ENCODE data around the gene PAQR9. TPM values are rescaled to one million over a fixed set of nuclear protein-coding genes. Genes with fewer than 3 reads are reported as not detected.

The PAQR9 gene
- total RNA-seq, 1 experiment from 2014 or later: not detected

GRCh38 chr3:142973217-142974009, 9.9 kb upstream of the PAQR9 start:
- H3K4me3 ChIP-seq: no peak overlapping the region
- 0 out of 2 replicates have a peak, but pooled peaks cover 3% of the 10 kb centered on the region for H3K9me2 ChIP-seq (ENCODE audit: insufficient read depth)
- ChIA-PET CTCF (no interaction called here), POLR2A (ENCODE audit: unreplicated experiment) (no interaction called here)
- H3K27me3 ChIP-seq (ENCODE audit: insufficient read depth, low read depth): no peaks in the 10 kb centered on the region
- H3F3A ChIP-seq (ENCODE audit: insufficient read depth, low read depth): peaks cover 13% of the 10 kb centered on the region
- H3K79me2 ChIP-seq (ENCODE audit: low read depth): no peaks in the 10 kb centered on the region
- TF ChIP-seq CTCF (conservative IDR thresholded peaks at IDR 0.05) (no peak), EZH2 (IDR thresholded peaks at IDR 0.05; ENCODE audit: low read depth) (no peak)
- H4K20me1 ChIP-seq (ENCODE audit: insufficient read depth): no peaks in the 10 kb centered on the region
- H3K9me3 ChIP-seq (ENCODE audit: insufficient read depth, low read depth): no peaks in the 10 kb centered on the region
- intact Hi-C loops (cut with micrococcal nuclease; ENCODE audit: unreplicated experiment): no loop called here
- no peak overlapping the region for H3K27ac ChIP-seq
- H3K36me3 ChIP-seq (ENCODE audit: low read depth): no peaks in the 10 kb centered on the region
- H3K4me2 ChIP-seq: no peak overlapping the region
- no peak overlapping the region for H2AFZ ChIP-seq
- H3K4me1 ChIP-seq (replicated peaks; ENCODE audit: insufficient read depth): peaks cover 15% of the 10 kb centered on the region
- no TSS peak for BruUV-seq (replicated peaks)
- no peak for DNase-seq

- peaks cover 10% of the 10 kb centered on the region for H3F3A ChIP-seq (ENCODE audit: insufficient read depth, low read depth)
- H2AFZ ChIP-seq: no peak overlapping the region
- DNase-seq: no peak
- intact Hi-C loops (cut with micrococcal nuclease; ENCODE audit: unreplicated experiment): no loop called here
- no peaks in the 10 kb centered on the region for H3K27me3 ChIP-seq (ENCODE audit: insufficient read depth, low read depth)
- H3K36me3 ChIP-seq (ENCODE audit: low read depth): no peaks in the 10 kb centered on the region
- H3K4me1 ChIP-seq (replicated peaks; ENCODE audit: insufficient read depth): peaks cover 12% of the 10 kb centered on the region
- ChIA-PET CTCF (no interaction called here), POLR2A (ENCODE audit: unreplicated experiment) (no interaction called here)
- no peaks in the 10 kb centered on the region for H3K79me2 ChIP-seq (ENCODE audit: low read depth)
- no peak overlapping the region for H3K27ac ChIP-seq
- BruUV-seq (replicated peaks): no TSS peak
- no peaks in the 10 kb centered on the region for H3K9me3 ChIP-seq (ENCODE audit: insufficient read depth, low read depth)
- H4K20me1 ChIP-seq (ENCODE audit: insufficient read depth): no peaks in the 10 kb centered on the region
- H3K9me2 ChIP-seq (ENCODE audit: insufficient read depth): no peaks in the 10 kb centered on the region
- H3K4me2 ChIP-seq: no peak overlapping the region
- TF ChIP-seq CTCF (conservative IDR thresholded peaks at IDR 0.05) (no peak), EZH2 (IDR thresholded peaks at IDR 0.05; ENCODE audit: low read depth) (no peak)
- no peak overlapping the region for H3K4me3 ChIP-seq
Observed at GRCh38 chr3:142972092-142972753, 8.7 kb upstream of the PAQR9 start.

GRCh38 chr3:142971431-142971830, 8.0 kb upstream of the PAQR9 start:
- no peaks in the 10 kb centered on the region for H3K9me2 ChIP-seq (ENCODE audit: insufficient read depth)
- no peak for DNase-seq
- POLR2A ChIA-PET (ENCODE audit: unreplicated experiment): no interaction called here
- no peaks in the 10 kb centered on the region for H3K9me3 ChIP-seq (ENCODE audit: insufficient read depth, low read depth)
- intact Hi-C loops (cut with micrococcal nuclease; ENCODE audit: unreplicated experiment): no loop called here
- no peak overlapping the region for H2AFZ ChIP-seq
- H3K4me3 ChIP-seq: no peak overlapping the region
- peaks cover 4% of the 10 kb centered on the region for H3K4me1 ChIP-seq (replicated peaks; ENCODE audit: insufficient read depth)
- H3K27me3 ChIP-seq (ENCODE audit: insufficient read depth, low read depth): no peaks in the 10 kb centered on the region
- CTCF ChIA-PET: no interaction called here
- BruUV-seq (replicated peaks): no TSS peak
- no peaks in the 10 kb centered on the region for H3K79me2 ChIP-seq (ENCODE audit: low read depth)
- no peak overlapping the region for H3K27ac ChIP-seq
- peaks cover 4% of the 10 kb centered on the region; the same call in 1 of the 2 replicates for H3F3A ChIP-seq (ENCODE audit: insufficient read depth, low read depth)
- no peaks in the 10 kb centered on the region for H4K20me1 ChIP-seq (ENCODE audit: insufficient read depth)
- H3K4me2 ChIP-seq: no peak overlapping the region
- H3K36me3 ChIP-seq (ENCODE audit: low read depth): no peaks in the 10 kb centered on the region
- TF ChIP-seq CTCF (conservative IDR thresholded peaks at IDR 0.05) (no peak), EZH2 (IDR thresholded peaks at IDR 0.05; ENCODE audit: low read depth) (no peak)
